ENCODE data around the gene DESI1.

Gene DESI1

GRCh38 chr22:41613456-41613855 lies 7.4 kb downstream of the DESI1 start:
- no peak for TF ChIP-seq CTCF (IDR thresholded peaks at IDR 0.05; ENCODE audit: control insufficient read depth, extremely low read depth, insufficient read depth)
- H3K4me3 ChIP-seq (ENCODE audit: low read depth, low read length) = no peak overlapping the region
- no peak for DNase-seq (ENCODE audit: low read depth)

- DNase-seq (ENCODE audit: low read depth) = no peak
- no peak for TF ChIP-seq CTCF (IDR thresholded peaks at IDR 0.05; ENCODE audit: control insufficient read depth, extremely low read depth, insufficient read depth)
- H3K4me3 ChIP-seq (ENCODE audit: low read depth, low read length) = no peak overlapping the region
Observed at GRCh38 chr22:41612603-41613306, 8.1 kb downstream of the DESI1 start.

GRCh38 chr22:41608386-41608785 lies 12.5 kb downstream of the DESI1 start:
- no peak for DNase-seq (ENCODE audit: low read depth)
- no peak overlapping the region for H3K4me3 ChIP-seq (ENCODE audit: low read depth, low read length)
- no peak for TF ChIP-seq CTCF (IDR thresholded peaks at IDR 0.05; ENCODE audit: control insufficient read depth, extremely low read depth, insufficient read depth)

GRCh38 chr22:41603873-41604332 lies 16.9 kb downstream of the DESI1 start:
- DNase-seq (ENCODE audit: low read depth) = no peak
- H3K4me3 ChIP-seq (ENCODE audit: low read depth, low read length) = no peak overlapping the region
- no peak for TF ChIP-seq CTCF (IDR thresholded peaks at IDR 0.05; ENCODE audit: control insufficient read depth, extremely low read depth, insufficient read depth)

- H3K4me3 ChIP-seq (ENCODE audit: low read depth, low read length) = no peak overlapping the region
- no peak for DNase-seq (ENCODE audit: low read depth)
- TF ChIP-seq CTCF (IDR thresholded peaks at IDR 0.05; ENCODE audit: control insufficient read depth, extremely low read depth, insufficient read depth) = no peak
Observed at GRCh38 chr22:41600976-41601375, 19.9 kb downstream of the DESI1 start.

- TF ChIP-seq CTCF (IDR thresholded peaks at IDR 0.05; ENCODE audit: control insufficient read depth, extremely low read depth, insufficient read depth) = no peak
- DNase-seq (ENCODE audit: low read depth) = no peak
- H3K4me3 ChIP-seq (ENCODE audit: low read depth, low read length) = no peak overlapping the region
Observed at GRCh38 chr22:41598891-41599635, 21.8 kb downstream of the DESI1 start.

Data from LNCaP clone FGC (cell line).